Stimulated activated CD8-positive, alpha-beta memory T cell treated with anti-CD3 and anti-CD28 coated beads, Interleukin-12 subunit alpha, Interleukin-12 subunit beta, amount 100 ng/mL, for 24 hours (primary cell): ENCODE measurements around the gene PATZ1.
"Not testable (repeated sequence)": the region's sequence is repeated elsewhere in the genome, so short reads cannot be mapped to it uniquely, and the experiment has no call there.

Source experiments
- DNase-seq: peaks from one replicate; pipeline ENCODE4 v3.0.0-alpha.2; 2020; ENCODE audit errors: extremely low read depth

PATZ1 gene, protein sequence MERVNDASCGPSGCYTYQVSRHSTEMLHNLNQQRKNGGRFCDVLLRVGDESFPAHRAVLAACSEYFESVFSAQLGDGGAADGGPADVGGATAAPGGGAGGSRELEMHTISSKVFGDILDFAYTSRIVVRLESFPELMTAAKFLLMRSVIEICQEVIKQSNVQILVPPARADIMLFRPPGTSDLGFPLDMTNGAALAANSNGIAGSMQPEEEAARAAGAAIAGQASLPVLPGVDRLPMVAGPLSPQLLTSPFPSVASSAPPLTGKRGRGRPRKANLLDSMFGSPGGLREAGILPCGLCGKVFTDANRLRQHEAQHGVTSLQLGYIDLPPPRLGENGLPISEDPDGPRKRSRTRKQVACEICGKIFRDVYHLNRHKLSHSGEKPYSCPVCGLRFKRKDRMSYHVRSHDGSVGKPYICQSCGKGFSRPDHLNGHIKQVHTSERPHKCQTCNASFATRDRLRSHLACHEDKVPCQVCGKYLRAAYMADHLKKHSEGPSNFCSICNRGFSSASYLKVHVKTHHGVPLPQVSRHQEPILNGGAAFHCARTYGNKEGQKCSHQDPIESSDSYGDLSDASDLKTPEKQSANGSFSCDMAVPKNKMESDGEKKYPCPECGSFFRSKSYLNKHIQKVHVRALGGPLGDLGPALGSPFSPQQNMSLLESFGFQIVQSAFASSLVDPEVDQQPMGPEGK

DNA sequence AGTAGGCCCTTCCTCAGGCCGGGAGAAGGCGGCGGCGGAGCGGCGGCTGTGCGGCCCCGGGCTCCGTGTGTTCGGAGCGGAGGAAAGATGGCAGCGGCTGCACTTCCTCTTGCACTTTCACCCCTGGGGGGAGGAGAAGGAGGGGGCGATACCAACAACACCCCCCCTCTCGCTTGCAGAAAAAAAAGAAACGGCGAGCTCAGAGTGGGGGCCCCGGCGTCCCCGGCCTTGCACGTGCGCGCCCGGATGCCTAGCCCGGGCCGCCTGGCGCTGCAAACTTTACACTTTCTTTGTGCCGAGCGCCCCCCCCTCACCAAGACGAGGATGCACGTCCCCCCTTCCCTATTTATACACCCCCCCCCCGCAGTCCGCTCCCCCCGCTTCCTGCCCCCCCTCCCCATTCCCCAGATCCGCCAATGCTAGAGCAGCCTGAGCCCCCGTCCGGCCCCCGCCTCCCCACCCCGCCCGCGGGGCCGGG is at the start of gene PATZ1:
Gene PATZ1, minus strand, starts transcription at position 92 of the 478 bp plus-strand sequence. CDS start 744 bp downstream, outside the sequence.
- DNase-seq = peak; percentile 52

DNA sequence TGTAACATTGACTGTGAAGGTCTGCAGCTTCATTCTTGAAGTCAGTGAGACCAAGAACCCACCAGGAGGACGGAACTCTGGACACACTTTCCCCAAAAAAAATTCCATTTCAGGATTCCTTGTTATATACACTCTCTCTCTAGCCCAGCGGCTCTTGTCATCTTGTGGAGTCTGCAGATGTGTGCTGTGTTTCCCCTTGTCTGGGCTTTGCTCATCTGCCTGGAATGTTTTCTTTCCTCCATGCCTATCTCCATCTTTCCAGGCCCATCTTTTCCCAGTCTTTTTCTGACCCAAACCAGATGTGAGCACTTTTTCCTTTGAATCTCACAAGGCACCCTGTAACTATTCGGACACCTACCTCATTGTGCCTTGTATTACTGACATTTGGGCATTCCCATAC is 48.2 kb upstream of the PATZ1 start:
- no peak for DNase-seq

DNA sequence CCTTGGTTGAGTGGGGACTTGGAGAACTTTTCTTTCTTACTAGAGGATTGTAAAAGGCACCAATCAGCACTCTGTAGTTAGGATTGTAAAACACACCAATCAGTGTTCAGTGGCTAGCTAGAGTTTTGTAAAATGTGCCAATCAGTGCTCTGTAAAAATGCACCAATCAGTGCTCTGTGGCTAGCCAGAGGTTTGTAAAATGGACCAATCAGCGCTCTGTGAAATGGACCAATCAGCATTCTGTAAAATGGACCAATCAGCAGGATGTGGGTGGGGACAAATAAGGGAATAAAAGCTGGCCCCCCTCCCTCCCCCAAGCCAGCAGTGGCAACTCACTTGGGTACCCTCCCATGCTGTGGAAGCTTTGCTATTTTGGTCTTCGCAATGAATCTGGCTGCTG is 47.7 kb upstream of the PATZ1 start:
- DNase-seq = no peak

DNA sequence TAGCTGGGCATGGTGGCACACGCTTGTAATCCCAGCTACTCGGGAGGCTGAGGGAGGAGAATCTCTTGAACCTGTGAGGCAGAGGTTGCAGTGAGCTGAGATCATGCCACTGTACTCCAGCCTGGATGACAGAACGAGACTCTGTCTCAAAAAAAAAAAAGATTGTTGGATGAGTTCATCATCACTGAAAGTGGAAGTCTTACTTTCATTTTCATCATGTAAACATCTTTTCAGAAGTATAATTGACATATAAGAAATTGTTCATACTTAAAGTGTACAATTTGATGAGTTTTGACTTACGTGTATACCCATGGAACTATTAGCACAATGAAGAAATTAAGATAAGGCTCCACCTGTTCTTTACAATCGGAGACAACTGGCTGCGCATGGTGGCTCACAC is 32.5 kb upstream of the PATZ1 start:
- DNase-seq = not testable (repeated sequence)

DNA sequence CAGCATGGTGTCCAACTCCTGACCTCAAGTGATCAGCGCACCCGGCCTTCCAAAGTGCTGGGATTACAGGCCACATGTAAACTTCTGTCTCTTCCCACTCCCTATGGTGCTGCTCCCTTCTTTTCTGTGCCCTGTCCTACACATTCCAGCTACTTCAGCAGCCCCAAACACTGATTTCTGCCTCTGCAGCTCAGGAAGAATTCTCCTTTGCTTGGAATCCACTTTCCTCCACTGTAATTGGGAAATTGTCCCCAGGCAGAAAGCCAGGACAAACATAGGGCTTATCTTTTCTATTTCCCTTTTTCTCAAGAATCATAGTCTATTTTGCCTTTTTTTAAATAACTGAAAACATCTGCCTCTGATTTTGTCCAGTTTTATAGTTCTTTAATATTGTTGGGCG is 32.0 kb upstream of the PATZ1 start:
- DNase-seq = no peak

DNA sequence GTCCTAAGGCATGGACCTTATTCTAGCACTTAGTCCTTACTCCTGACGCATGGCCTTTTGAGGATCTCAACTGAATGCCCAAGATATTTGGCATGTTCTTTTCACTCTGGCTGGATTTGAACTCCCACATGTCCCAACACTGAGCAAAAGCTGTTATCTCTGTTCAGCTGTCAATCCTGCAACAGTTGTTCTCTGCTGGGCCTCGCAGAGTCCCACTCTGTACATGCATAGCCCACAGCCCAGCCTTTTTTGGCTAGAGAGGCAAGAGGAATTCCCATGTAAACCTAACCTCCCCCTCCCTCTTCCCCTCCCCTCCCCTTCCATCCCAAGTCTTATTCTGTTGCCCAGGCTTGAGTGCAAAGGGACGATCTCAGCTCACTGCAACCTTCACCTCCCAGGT is 31.5 kb upstream of the PATZ1 start:
- DNase-seq = no peak

DNA sequence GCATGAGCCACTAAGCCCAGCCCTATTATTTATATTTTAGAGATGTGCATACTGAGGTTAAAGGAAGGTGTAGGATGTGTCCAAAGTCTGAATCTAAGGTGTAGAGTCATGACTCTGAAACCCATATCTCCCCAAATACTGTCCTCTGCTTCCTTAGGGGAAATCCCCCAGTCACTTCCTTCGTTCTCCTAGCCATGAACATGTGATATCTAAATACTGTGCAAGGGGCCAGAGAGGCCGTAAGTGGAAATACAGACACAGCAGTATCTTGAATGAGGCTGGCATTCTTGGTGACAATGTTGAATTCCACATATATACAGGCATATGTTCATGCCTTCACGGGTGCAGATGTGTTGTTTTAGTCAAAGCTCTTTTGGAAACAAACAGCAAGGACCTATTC is 21.3 kb upstream of the PATZ1 start:
- no peak for DNase-seq

DNA sequence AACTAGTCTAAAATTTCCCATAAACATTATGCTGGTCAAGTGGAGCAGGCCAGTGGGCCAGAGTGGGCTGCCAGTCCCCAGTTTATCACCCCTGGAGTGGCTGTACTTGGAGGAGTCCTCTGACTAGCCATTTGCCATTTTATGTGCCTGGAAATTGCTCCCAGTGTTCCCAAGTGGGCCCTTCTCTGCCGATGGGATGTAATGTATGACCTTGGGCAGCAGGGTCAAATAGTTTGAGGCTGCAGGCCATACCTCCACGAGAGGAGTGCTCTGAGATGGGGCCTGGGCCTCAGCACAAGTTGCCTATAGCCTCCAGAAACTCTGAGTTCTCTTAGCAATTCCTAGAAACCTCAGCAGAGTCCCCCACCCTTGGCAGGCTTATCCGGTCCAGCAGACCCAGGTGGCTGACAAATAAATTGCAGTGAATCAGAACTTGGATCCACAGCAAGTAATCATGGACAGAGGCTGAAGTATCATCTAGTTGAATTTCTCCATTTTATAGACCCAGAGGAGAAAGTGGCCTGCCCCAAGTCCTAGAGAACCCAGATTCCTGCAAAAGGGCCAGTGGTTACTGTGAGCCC is 17.8 kb upstream of the PATZ1 start:
- DNase-seq = no peak

DNA sequence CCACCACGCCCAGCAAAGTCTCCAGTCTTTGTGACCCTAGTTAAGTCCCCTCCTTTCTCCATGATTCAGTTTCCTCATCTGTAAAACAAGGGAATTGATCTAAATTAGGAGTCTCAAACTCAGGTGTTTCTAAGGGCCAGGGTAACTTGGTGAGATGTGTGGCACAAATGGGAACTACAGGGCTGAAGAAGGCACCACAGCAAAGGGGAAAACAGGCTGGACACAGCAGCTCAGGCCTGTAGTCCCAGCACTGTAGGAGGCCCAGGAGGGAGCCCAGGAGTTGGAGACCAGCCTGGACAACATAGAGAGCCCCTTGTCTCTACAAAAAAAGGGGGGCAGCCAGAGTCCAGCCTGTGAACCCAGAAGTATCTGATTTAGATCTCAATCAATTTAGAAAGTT is 15.6 kb upstream of the PATZ1 start:
- no peak for DNase-seq

DNA sequence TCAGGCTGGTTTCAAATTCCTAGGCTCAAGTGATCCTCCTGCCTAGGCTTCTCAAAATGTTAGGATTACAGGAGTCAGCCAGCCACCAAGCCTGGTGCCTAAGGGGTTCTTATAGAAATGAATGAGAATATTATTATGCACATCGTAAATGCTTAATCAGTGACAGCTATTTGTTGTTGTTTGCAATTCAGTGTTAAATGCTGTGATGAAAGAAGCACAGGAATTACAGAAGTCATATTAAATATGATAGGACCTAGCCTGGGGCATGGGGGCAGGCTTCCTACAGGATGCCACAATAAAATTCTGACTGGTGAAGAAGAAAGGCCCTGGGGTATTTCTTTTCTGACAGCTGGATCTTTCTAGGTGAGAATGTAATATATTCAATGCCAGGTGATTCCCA is 13.9 kb upstream of the PATZ1 start:
- DNase-seq = no peak

DNA sequence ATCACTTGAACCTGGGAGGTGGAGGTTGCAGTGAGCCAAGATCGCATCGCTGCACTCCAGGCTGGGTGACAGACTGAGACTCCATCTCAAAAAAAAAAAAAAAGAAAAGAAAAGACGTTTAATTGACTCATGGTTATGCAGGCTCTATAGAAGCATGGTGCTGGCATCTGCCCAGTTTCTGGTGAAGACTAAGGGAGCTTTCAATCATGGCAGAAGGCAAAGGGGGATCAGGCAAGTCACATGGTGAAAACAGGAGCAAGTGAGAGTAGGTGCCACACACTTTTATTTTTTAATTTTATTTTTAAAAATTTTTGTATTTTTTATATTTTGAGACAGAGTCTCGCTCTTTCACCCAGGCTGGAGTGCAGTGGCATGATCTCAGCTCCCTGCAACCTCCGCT is 8.4 kb upstream of the PATZ1 start:
- DNase-seq = no peak

DNA sequence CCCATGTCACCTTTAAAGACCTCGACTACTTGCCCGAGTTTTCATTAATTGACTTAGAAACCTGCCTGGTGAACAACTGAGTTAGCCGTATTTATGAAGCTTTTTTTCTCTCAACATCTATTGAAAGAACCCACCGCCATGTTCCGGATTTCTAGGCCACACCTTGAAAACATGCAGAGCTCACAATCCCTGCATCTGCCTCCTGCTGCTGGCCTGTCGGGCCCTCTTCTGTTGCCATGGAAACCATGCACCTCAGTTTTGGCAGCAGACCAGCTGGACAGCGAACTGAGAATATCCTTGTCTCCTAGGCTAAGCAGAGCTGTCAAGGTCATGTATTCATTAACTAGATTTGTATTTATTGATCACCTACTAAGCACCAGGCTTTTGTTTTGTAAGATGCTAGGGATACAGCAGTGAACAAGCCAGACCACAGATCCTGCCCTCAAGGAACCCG is 4.3 kb upstream of the PATZ1 start:
- DNase-seq = no peak

DNA sequence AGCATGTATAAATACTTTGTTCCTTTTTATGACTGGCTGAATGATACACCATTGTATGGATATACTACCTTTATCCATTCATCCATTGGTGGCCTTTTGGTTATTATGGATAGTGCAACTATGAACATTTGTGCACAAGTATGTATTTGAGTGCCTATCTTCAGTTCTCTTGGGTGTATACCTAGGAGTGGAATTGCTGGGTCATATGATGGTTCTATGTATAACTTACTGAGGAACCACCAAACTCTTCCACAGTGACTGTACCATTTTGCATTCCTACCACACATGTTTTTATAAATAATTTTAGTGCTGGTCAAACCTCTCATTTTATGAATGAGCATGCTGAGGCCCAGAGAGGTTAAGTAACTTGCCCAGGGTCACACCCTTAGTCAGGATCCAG is 3.8 kb upstream of the PATZ1 start:
- no peak for DNase-seq

DNA sequence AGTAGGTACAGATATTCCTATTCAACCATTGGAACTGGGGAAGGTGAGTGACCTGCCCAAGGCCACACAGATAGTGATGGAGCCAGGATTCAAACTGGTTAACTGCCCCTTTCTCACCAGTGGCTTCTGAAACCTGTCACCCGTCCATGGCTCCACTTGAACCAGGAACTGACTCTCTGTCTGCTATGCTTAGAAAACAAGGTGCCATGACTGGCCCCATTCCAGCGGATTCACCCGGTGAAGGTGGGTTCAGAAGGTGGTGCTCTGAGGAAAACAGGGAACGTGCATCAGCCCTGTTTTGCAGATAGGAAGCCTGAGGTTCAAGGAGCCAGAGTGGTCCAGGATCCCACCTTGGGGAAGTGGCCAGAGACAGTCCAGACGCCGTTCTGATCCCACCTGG is 2.6 kb upstream of the PATZ1 start:
- no peak for DNase-seq

DNA sequence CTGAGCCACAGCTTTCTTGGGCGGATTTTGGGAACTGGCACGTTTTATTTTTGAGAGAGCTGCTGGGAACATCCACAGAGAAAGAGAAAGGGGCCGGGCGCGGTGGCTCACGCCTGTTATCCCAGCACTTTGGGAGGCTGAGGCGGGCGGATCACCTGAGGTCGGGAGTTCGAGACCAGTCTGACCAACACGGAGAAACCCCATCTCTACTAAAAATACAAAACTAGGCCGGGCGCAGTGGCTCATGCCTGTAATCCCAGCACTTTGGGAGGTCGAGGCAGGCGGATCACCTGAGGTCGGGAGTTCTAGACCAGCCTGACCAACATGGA is 1.8 kb upstream of the PATZ1 start:
- not testable (repeated sequence) for DNase-seq

DNA sequence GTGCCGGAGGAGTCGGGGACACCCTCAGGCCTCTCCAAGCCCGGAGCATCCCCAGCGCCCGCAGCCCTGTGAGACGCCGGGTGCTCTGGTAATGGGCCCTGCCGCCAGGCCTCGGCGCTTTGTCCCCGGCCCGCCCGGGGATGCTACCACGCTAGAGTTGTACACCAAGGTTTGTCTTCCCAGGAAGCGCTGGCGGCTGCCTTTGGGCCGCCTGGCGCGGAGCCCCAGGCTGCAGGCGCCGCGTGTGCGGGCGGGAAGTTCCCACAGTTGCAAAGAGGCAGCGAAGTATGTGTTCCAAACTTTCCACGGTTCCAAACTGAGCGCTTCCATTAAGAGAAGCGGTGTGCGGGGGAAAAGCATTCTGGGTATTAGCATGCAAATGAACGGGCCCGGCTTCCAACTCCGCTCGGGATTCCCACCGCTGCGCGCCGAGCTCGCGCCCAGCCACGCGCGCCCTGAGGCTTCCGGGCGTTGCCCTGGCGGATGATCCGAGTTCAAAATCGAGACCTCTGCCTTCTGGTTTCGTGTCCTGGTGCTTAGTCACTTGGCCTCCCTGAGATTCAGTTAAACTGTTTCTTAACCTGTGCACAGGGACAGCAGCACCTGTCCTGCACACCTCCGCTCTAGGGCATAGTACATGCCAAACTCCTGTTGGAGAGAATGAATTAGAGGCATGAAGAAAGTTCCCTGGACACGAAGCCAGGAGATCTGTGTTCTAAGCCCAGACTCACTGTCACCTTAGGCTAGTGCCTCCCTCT is 1.3 kb upstream of the PATZ1 start:
- no peak for DNase-seq

DNA sequence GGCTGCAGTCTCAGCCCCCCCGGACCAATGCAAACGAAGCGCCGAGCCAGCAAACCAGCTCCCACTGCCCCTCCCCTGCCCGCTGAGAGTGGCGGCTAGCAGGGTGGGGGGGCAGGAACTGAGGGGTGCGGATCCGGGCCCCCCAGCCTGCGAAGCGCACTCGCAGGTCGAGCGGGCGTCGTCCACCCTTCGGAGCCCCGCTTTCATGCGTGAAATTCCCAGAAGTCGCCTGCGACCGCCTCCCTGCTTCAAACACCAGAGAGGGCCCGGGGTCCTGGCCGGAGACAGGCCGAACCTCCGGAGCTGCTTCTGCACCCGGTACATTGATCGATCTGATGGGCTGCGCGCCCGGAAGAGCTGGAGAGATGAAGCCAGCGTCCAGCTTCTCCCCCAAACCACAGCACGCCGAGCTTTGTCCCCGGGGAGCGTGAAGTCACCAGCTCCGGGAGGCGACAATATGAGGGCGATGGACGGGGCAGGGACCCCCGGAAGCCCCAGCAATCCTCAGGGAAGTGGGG is 646 bp upstream of the PATZ1 start:
- no peak for DNase-seq

DNA sequence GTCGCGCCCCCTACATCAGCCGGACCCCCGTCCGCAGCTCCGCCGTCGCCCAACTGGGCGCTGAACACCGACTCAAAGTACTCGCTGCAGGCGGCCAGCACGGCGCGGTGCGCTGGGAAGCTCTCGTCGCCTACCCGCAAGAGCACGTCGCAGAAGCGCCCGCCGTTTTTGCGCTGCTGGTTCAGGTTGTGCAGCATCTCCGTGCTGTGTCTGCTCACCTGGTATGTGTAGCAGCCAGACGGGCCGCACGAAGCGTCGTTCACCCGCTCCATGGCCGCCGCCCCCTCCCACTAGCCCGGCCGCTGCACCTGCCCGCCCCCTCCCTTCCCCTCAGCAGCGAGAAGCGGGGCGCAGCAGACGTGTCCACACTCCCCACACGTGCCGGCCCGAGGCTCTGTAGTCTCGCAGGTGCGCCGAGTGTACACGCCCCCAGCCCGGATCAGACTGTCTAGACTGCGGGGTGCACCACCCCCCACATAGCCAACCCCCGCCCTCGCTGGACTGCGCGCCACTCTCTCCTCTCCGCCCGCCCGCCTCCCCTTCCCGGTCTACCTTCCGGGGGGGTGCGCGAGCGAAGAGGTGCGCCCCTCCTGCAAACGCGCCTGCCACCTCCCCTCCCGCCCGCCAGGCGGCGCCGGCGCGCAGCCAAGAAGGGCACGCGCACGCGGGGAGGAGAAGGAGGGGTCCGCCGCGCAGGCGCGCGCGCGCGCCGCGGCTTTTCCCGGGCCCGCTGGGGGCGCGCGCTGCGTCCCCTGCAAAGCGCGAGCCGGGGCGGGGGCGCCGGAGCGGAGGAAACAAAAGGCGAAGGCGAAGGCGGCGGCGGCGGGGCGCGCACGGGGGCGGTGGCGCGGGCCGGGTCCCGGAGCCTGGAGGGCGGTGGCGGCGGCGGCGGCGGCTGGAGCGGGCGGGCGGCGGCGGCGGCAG is 553 bp downstream of the PATZ1 start:
- peak; percentile 69 for DNase-seq

DNA sequence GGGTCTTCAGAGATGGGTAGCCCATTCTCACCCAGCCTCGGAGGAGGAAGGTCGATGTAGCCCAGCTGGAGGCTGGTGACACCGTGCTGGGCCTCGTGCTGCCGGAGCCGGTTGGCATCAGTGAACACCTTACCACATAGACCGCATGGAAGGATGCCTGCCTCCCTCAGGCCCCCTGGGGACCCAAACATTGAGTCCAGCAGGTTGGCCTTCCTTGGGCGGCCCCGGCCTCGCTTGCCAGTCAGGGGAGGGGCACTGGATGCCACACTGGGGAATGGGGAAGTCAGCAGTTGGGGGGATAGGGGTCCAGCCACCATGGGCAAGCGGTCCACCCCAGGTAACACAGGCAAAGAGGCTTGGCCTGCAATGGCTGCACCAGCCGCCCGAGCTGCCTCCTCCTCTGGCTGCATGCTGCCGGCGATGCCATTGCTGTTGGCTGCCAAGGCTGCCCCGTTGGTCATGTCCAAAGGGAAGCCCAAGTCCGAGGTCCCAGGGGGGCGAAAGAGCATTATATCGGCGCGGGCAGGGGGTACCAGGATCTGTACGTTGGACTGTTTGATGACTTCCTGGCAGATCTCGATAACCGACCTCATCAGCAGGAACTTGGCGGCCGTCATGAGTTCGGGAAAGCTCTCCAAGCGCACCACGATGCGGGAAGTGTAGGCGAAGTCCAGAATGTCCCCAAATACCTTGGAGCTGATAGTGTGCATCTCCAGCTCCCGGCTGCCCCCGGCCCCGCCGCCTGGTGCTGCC is 1.4 kb downstream of the PATZ1 start:
- DNase-seq = no peak

DNA sequence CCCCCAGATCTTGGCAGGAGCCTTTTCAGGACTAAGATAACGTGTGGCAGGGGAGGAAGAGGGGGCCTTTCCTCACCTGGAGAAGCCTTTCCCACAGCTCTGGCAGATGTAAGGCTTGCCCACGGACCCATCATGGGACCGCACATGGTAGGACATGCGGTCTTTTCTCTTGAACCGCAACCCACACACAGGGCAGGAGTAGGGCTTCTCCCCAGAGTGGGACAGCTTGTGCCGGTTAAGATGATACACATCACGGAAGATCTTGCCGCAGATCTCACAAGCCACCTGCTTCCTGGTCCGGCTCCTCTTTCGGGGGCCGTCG is 1.9 kb downstream of the PATZ1 start:
- no peak for DNase-seq
